Ammon's horn (tissue), 1 donor: ENCODE data around the gene DIP2B.
"Not testable (repeated sequence)": the region's sequence is repeated elsewhere in the genome, so short reads cannot be mapped to it uniquely, and the experiment has no call there.

Experiments
- DNase-seq: peaks from one replicate; pipeline ENCODE4 v3.0.0-alpha.2; 2016; ENCODE audit warnings: low spot score

The DIP2B gene

GRCh38 chr12:50504798-50505674 is at the start of gene DIP2B:
TSS of gene DIP2B (plus strand) at chr12:50504985. CDS start at chr12:50505141, 156 bp downstream.
- peak; percentile 96 for DNase-seq

GRCh38 chr12:50458606-50459005 is 46.2 kb upstream of the DIP2B start:
- DNase-seq, result no peak

- no peak for DNase-seq
These were observed 37.3 kb upstream of the DIP2B start for GRCh38 chr12:50467439-50467838.

GRCh38 chr12:50477241-50477832 is 27.4 kb upstream of the DIP2B start:
- no peak for DNase-seq

GRCh38 chr12:50482571-50482970 is 22.2 kb upstream of the DIP2B start:
- no peak for DNase-seq

- no peak for DNase-seq
These were observed 21.3 kb upstream of the DIP2B start for GRCh38 chr12:50483488-50483887.

- no peak for DNase-seq
These were observed 16.0 kb upstream of the DIP2B start for GRCh38 chr12:50488801-50489200.

GRCh38 chr12:50498119-50498518 is 6.7 kb upstream of the DIP2B start:
- not testable (repeated sequence) for DNase-seq

GRCh38 chr12:50505675-50506530 is 1.1 kb downstream of the DIP2B start:
- peak; percentile 95 for DNase-seq

GRCh38 chr12:50506753-50507473 is 2.1 kb downstream of the DIP2B start:
- DNase-seq, result no peak

GRCh38 chr12:50507474-50507838 is 2.7 kb downstream of the DIP2B start:
- DNase-seq, result no peak

GRCh38 chr12:50507930-50508329 is 3.1 kb downstream of the DIP2B start:
- peak; percentile 54 for DNase-seq

GRCh38 chr12:50508414-50508813 is 3.6 kb downstream of the DIP2B start:
- DNase-seq, result no peak

GRCh38 chr12:50508970-50509663 is 4.3 kb downstream of the DIP2B start:
- DNase-seq, result no peak

GRCh38 chr12:50514526-50515276 is 9.9 kb downstream of the DIP2B start:
- no peak for DNase-seq

- peak; percentile 59 for DNase-seq
These were observed 10.8 kb downstream of the DIP2B start for GRCh38 chr12:50515587-50515986.

GRCh38 chr12:50517421-50518048 is 12.8 kb downstream of the DIP2B start:
- DNase-seq, result peak; percentile 45

- DNase-seq, result no peak
These were observed 13.3 kb downstream of the DIP2B start for GRCh38 chr12:50518090-50518489.

GRCh38 chr12:50519353-50519752 is 14.6 kb downstream of the DIP2B start:
- no peak for DNase-seq
